GM12878 (cell line): Measurements from ENCODE around the gene BBS1. TPM values are rescaled to one million over a fixed set of nuclear protein-coding genes. Genes with fewer than 3 reads are reported as not detected.

Experiments used
- BACH1 ChIP-seq: fragments of 450-650 bp; IDR thresholded peaks from 2 replicates; pipeline ENCODE4 v1.6.1; 2017; ENCODE audit warnings: mild to moderate bottlenecking, borderline replicate concordance
- CREM ChIP-seq: IDR thresholded peaks from 2 replicates; pipeline ENCODE4 v1.6.1; 2014; ENCODE audit warnings: antibody characterized with exemption, low read depth
- CUX1 ChIP-seq: IDR thresholded peaks from 2 replicates; pipeline ENCODE4 v1.6.1; 2012; ENCODE audit warnings: improper control_type of control experiment, low read depth, low read length; ENCODE audit not compliant: insufficient replicate concordance
- E4F1 ChIP-seq: fragments of 450-650 bp; IDR thresholded peaks from 2 replicates; pipeline ENCODE4 v1.6.1; 2018; ENCODE audit warnings: borderline replicate concordance, mild to moderate bottlenecking; ENCODE audit not compliant: partially characterized antibody
- EED ChIP-seq: sonication (generic); IDR thresholded peaks from 2 replicates; pipeline ENCODE4 v1.6.1; 2016; ENCODE audit warnings: antibody characterized with exemption, low read depth
- FOXK2 ChIP-seq: fragments of 450-650 bp; IDR thresholded peaks from 2 replicates; pipeline ENCODE4 v1.6.1; 2017; ENCODE audit warnings: mild to moderate bottlenecking, moderate library complexity
- GATAD2B ChIP-seq: fragments of 450-650 bp; conservative IDR thresholded peaks from 2 replicates; pipeline ENCODE4 v1.6.1; 2017; ENCODE audit warnings: low read depth, mild to moderate bottlenecking, moderate library complexity
- IRF3 ChIP-seq: fragments of 450-650 bp; IDR thresholded peaks from 2 replicates; pipeline ENCODE4 v1.6.1; 2014; ENCODE audit warnings: mild to moderate bottlenecking
- IRF4 ChIP-seq: IDR thresholded peaks from 2 replicates; pipeline ENCODE4 v1.6.1; 2011; ENCODE audit warnings: low read depth, low read length
- NFIC ChIP-seq: IDR thresholded peaks from 2 replicates; pipeline ENCODE4 v1.6.1; 2012; ENCODE audit warnings: low read depth, mild to moderate bottlenecking, inconsistent platforms, low read length, moderate library complexity
- NKRF ChIP-seq: fragments of 450-650 bp; conservative IDR thresholded peaks from 2 replicates; pipeline ENCODE4 v1.6.1; 2017; ENCODE audit warnings: mild to moderate bottlenecking, moderate library complexity
- PAX8 ChIP-seq: fragments of 450-650 bp; IDR thresholded peaks from 2 replicates; pipeline ENCODE4 v1.6.1; 2017; ENCODE audit warnings: mild to moderate bottlenecking, moderate library complexity
- RAD51 ChIP-seq: fragments of 450-650 bp; IDR thresholded peaks from 2 replicates; pipeline ENCODE4 v1.6.1; 2016; ENCODE audit warnings: moderate library complexity, mild to moderate bottlenecking, inconsistent platforms
- RBBP5 ChIP-seq: fragments of 200-600 bp; sonication (generic); conservative IDR thresholded peaks from 2 replicates; pipeline ENCODE4 v1.6.1; 2016
- ZBTB4 ChIP-seq: fragments of 450-650 bp; formaldehyde crosslinking; IDR thresholded peaks from 2 replicates; pipeline ENCODE4 v1.4.0; 2022; ENCODE audit warnings: mild to moderate bottlenecking, moderate library complexity
- ZNF274 ChIP-seq: IDR thresholded peaks from one replicate; pipeline ENCODE4 v1.8.0; 2011; ENCODE audit not compliant: insufficient read length, insufficient read depth
- polyA plus RNA-seq, 11 experiments: library from polyadenylated mRNA; depleted of rRNA in 4 of 11; unstranded in 6 of 11; stranded (reverse) in 5 of 11; fragments of >200 nt; fragmentation: Nextera tagmentation in 4 of 11; fragmentation: Illumina TruSeq in 1 of 11; extraction: Ambion mirVana in 4 of 11; extraction: Trizol in 1 of 11; gene quantifications; 1 replicate in 1 of 11; 2 replicates in 10 of 11; pipeline versions ENCODE4 v1.2.1 to v1.2.3, GENCODE V29; 2011 to 2016; ENCODE audit warnings: inconsistent platforms in 2 of 11, missing spikeins in 2 of 11, low read depth in 1 of 11
- total RNA-seq, 4 experiments: library from RNA; depleted of rRNA in 3 of 4; stranded (reverse); fragments of >200 nt in 3 of 4; fragmentation: Illumina TruSeq in 1 of 4; extraction: Trizol in 1 of 4; gene quantifications; 2 replicates each; pipeline versions ENCODE4 v1.2.1 to v1.2.3, GENCODE V29; 2013 to 2021

BBS1 gene
- total and polyA plus RNA-seq, 10 of the 15 experiments (the other 5 are each of a cell fraction or from before 2014, with no cell fraction given) = 2.5 to 14.7 (median 8.7) TPM

- TF ChIP-seq GATAD2B (peak; percentile 54; the same call in 1 of the 2 replicates), ZBTB4 (no peak), EED (no peak), NFIC (no peak), CREM (no peak), PAX8 (no peak), ZNF274 (no peak), NKRF (no peak), RAD51 (no peak), IRF3 (no peak), IRF4 (no peak), E4F1 (no peak), CUX1 (no peak), RBBP5 (no peak), BACH1 (no peak), FOXK2 (no peak)
Observed at GRCh38 chr11:66466225-66467033, 44.0 kb upstream of the BBS1 start, which contains the start of gene PELI3 (continued).
